NCI-H2081 (cell line): Measurements from ENCODE around the gene BRIP1.
"Not testable (repeated sequence)": the region's sequence is repeated elsewhere in the genome, so short reads cannot be mapped to it uniquely, and the experiment has no call there.

Experiments
- DNase-seq, 2 experiments: peaks; one replicate each; lab custom pipeline; 2025; lab: John Stamatoyannopoulos, UW

BRIP1 gene

DNA sequence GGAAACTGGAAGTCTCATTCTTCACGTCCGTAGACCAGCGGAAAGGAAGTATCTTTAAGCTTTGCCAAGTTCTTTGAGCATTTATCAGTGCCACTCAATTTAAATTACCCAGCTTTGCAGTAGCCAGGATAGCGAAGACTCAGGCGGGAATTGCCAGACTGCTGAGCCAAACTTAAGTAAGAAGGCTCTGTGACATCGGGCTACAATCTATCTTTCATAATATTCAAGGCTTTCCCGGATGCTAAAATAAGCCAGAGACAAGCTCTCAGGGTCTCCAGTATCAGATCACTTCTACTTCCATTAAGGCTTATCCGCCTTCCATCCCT, 436 bp upstream of the BRIP1 start:
- DNase-seq: no peak

DNA sequence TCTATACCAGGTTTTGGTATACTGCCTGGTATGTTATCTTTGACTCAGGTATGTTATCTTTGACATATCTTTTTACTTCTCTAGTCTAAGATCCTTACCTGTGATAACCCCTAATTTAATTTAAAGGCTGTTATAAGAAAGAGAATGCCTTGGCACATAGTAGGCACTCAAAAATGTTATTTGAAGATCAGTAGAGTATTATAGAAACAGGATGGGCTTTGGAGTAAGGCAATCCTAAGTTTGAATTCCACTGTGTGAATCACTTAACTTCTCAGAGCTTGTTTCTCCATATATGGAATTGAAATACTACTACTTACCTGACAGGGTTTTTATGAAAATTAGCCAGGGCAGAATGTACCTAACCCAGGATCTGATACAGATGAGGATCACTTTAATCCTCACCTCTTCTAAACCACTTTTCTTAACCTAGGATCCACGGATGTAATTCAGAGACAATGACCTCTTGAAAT, 1.2 kb downstream of the BRIP1 start:
- no peak for DNase-seq

DNA sequence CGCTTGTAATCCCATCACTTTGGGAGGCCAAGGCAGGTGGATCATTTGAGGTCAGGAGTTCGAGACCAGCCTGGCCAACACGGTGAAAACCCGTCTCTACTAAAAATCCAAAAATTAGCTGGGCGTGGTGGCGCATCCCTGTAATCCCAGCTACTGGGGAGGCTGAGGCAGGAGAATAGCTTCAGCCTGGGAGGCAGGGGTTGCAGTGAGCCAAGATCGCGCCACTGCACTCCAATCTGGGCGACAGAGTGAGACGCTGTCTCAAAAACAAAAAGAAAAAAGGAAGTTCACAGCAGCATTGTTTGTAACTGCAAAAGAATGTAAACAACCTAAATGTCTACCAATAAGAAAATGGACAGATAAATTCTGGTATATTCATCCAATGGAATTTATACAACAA, 2.9 kb downstream of the BRIP1 start:
- not testable (repeated sequence) for DNase-seq

DNA sequence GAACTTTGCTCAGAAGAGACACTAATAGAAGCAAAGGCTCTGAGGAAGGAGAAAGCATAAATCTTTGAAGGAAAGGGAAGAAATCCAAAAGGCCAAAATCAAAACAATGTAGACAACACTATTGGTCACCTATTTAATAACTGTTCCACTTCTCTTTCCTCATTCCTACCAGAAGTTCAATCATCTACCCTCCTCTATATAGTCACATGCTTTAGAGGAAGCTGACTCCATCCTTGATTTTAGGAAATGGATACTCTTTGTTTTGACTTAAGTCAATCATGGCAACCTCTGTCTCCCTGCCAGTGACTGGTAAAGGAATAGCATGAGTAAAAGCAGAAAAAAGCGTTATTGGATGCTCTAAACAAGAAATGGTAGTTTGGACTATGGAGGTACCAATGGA, 7.3 kb downstream of the BRIP1 start:
- DNase-seq: no peak

DNA sequence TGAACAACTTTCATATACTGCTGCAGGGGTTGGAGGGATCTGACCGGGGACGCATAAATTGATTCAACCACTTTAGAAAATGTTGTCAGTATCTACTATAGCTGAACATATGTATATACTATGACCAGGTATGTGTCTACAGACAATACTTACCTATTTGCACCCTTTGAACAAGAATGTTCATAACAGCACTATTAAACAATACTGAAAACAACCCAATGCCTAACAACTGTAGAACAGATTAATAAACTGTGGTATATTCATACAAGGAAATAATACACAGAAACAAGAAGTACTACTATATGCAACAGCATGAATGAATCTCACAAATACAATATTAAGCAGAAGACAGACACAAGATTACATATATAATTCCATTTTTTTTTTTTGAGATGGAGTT, 10.5 kb downstream of the BRIP1 start:
- no peak for DNase-seq

DNA sequence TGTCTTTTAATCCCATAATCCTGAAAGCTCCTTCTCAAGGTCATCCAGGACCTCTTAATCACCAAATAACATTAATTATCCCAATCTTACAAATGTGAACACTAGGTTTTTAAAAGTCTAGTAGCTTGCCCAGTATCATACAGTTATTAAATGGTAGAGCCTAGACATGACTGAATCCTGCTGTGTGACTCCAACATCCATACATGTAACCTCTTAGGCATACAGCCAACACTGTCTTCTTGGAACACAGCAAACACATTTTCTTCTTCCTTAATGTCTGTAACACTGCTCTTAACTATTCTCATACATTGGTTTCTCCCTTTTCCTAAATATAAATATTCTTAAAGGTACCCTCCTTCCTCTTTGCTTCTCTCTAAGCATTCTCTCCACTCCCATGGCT, 13.7 kb downstream of the BRIP1 start:
- DNase-seq: no peak

DNA sequence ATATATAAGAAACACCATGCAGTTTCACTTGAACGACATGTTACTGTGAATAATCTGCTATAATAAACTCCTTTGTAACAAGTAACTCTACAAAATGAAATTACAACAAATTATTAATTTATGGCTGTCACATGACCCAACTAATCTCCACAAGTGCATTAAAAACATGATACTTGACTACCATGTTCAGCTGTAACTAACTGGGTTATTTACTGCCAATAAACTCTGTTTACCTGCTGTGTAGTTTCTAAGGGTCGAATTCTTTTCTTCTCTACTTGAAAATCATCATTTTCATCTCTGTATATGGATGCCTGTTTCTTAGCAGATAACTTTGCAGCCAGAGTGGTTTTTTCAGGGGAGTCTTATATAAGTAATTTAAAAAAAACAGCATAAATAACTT, 14.4 kb downstream of the BRIP1 start:
- no peak for DNase-seq

DNA sequence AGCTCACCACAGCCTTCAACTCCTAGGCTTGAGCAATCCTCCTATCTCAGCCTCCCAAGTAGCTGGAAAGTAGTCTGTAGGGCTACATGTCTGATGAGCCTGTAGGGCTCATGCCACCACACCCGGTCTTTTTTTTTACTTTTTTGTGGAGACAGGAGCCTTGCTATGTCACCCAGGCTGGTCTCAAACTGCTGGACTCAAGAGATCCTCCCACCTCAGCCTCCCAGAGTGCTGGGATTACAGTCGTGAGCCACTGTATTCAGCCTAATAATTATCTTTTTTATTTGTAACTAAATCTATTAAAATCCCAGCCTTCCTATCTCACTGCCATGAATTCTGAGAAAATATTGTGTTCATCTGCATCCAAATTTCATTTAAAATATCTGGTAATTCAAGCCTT, 15.1 kb downstream of the BRIP1 start:
- no peak for DNase-seq

DNA sequence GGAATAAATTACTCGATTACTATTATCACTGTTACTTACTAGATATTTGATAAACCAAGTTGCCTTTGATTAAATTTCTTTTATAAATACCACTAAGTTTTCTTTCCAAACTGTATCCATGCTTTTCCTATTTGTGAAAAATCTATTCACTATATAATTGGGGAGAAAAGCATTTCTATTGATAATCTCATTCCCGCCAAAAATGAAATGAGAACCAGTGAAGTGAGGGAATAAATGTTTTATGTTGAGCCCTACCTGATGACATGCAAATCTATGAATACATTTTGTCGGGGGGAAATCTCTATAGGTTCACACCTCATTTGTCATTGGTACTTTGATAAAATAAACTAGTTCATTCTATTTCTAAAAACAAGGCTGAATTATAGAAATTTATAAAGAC, 15.7 kb downstream of the BRIP1 start:
- DNase-seq: no peak

DNA sequence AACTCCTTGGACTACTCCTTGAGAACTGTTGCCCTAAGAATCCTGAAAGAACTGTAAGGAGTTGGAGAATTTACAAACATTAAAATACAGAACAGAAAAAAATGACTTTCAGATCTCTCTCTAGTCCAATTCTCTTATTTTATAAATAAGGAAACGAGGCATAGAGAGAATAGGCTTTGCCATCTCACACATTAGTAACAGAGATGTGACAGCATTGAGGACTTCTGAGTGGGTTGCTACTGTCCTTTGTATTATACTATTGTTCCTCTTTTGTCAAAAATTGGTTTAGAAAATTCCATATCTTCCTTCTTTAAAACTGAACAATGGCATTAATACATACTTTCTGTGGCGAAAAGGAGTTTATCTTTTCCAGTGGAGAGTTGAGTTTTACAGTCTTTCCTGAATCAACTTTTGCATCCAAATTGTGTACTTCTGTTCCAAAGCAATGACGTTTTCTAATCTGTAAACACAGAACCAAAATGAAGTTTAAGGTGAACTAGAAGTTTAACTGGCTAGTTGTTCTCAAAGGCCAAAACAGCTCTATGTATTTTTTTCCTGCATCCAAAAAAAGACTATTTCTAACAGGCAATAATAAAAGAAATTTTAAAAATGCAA, 16.5 kb downstream of the BRIP1 start:
- no peak for DNase-seq

DNA sequence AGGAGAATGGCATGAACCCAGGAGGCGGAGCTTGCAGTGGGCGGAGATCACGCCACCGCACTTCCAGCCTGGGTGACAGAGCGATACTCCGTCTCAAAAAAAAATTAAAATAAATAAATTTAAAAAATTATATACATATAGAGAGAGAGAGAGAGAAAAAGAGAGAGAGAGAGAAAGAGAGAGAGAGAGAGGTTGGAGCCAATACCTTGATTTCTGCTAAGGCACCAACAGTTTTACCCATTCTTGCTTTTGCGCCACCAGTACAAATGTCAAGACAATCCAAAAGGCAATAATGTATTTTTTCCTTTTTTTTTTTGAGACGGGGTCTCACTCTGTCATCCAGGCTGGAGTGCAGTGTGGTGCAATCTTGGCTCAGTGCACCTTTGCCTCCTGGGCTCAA, 17.2 kb downstream of the BRIP1 start:
- no peak for DNase-seq

DNA sequence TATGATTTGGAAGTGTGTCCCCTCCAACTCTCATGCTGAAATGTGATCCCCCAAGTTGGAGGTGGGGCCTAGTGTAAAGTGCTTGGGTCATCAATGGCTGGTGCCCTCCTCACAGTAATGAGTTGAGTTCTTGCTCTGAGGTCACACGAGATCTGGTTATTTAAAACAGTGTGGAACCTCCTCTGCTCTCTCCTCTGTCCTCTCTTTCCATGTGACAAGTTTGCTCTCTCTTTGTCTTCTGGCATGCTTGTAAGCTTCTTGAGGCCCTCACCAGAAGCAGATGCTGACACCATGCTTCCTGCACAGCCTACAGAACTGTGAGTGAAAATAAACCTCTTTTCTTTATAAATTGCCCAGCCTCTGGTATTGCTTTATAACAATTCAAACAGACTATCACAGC, 19.9 kb downstream of the BRIP1 start:
- no peak for DNase-seq

DNA sequence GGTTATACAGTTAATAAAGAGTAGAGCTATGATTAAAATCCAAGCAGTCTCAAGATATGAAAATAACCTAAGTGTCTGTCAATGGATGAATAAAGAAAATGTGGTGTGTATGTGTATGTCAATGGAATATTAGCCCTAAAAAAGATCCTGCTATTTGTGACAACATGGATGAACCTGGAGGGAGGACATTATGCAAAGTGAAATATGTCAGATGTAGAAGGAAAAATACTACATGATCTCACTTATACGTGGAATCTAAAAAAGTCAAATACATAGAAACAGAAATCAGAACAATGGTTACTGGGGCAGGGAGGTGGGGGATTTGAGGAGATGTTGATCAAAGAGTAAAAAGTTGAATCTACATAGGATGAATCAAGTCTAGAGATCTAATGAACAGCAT, 20.4 kb downstream of the BRIP1 start:
- no peak for DNase-seq

DNA sequence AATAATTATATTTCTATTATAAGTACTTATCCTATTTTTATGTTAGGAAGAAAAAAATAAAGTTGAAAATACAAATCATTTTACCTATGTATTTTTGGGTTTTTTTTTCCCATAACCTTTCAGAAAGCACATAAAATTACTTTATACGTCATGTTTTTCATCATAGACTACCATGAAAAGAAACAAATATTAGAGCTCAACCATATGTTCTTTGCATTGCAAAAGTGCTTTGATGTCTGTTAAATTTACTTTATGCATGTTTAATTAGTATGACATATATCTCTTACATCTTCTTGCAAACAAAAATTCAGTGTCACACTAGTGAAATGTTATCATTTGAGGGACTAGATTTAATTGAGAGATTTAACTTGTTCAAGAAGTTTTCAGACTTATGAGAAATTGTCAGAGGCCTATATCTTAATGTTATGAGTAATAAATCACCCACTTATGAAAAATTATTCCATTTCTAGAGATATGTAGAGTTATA, 24.0 kb downstream of the BRIP1 start:
- no peak for DNase-seq

DNA sequence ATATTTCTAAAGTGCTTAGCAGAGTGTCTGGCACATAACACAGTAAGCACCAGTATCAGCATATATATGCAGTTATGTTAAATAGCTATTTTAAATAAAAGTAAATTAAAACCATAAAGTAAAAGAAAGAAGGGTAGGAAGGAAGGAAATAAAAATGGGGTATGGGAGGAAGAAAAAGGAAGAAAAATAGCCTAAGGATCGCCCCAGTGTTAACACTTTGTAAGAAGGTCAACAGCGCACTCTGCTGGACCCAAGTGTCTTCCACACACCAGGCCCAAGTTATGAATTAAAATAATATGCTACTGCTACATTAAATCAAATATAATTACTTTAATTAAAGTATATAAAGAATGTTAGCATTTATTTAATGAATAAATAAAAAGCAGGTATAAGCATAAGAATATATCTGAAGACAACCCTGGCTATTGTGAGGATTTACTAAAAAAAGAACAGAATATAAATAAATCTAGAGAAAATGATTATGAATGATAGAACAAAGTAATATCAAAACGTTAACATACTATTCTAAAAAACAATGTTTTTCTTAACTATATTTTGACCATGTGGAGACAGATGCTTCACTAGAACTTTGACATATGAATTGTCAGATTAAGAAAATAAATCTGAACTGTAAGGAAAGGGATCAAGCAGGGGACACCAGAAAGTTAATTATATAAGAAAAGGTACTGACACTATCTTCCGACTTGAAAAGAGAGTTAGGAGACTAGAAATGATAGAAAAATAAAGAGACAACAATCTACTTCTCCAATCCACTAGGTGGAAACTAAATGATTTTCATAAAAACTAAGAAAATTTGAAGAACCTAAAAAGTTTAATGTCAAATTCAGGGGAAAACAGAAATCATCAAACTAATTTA, 25.9 kb downstream of the BRIP1 start:
- DNase-seq: peak; percentile 59 to 76

DNA sequence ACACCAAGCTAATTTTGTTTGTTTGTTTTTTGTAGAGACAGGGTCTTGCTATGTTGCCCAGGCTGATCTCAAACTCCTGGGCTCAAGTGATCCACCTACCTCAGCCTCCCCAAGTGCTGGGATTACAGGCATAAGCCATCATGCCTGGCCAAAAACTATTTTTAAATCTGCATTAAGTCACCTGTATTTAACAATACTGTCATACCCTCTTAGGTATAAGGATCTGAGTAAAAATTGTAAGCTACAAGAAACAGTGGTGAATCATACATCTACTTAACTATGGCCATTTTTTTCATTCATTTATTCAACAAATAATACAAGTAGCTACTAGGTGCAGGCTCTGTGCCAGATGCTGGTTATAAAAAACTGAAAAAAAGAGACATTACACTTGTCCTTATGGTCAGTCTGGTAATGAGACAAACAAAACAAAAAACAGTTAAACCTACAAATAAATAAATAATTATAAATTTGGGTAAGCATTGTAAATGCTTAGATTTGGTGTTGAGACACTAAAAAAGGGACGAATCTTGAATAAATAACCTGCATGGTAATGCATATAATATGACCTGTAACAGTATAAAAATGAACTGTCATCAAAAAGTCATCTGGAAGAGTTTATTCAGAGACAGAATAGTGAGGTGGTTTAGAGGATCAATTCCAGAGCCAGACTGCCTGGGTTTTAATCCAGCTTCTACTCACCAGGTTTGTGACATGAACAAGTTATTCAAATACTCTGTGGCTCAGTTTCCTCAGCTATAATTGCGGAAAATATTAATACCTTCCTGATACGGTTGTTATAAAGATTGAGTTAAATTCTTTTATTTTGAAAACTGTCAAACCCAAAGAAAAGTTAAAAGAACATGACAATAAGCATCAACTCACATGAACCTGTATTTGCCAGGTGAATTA, 26.8 kb downstream of the BRIP1 start:
- no peak for DNase-seq

DNA sequence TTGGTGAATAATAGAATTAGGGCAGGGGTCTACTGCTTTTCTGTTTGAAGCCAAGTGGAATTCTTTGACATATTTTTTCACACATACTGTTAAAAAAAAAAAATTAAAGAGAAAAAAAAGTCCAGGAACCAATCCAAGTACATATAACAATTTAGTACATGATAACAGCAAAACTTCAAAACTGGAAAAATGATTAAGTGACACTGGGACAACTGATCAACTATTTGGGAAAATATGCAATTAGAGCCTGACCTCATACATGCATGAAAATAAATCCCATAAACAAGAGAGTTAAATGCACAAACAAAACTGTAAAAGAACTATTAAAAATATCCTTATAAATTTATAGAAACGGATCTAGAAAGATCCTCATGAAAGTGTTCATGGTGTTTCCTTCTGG, 27.7 kb downstream of the BRIP1 start:
- DNase-seq: no peak

DNA sequence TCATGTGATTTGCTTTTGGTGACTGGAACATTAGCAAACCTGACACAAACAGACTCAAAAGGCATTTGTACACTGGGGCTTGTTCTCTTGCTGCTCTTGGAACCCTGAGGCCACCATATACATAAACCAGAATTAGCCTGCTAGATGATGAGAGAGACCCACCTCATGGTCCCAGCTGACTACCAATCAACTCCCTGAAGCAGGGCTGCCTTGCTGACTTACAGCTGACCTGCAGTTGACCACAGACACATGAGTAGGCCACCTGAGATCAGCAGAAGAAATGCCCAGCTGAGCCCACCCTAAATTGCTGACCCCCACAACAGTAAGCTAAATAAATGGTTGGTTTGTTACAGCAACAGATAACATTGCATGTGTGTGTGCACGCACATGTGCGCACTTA, 28.7 kb downstream of the BRIP1 start:
- no peak for DNase-seq

DNA sequence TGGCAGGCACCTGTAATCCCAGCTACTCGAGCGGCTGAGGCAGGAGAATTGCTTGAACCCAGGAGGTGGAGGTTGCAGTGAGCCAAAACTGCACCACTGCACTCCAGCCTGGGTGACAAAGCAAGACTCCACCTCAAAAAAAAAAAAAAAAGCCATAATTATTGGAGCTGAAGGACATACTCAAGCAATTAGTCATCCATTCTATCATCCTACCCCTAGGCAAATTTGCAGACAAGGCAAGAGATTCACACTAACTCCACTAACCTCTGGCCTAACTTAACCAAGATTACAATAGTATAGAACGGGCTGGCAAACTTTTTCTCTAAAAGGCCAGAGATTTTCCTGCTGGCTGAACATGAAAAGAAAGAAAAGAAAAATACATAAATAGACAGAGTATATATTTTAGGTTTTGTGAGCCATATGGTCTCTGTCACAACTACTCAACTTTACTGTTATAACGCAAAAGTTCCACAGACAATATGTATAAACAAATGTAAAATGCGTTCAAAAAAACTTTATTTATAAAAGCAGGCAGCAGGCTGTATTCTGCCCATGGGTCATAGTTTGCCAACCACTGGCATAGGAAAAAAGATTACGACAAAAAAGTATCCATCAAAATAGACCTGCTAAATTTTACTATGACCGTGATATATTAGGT, 29.7 kb downstream of the BRIP1 start:
- no peak for DNase-seq

DNA sequence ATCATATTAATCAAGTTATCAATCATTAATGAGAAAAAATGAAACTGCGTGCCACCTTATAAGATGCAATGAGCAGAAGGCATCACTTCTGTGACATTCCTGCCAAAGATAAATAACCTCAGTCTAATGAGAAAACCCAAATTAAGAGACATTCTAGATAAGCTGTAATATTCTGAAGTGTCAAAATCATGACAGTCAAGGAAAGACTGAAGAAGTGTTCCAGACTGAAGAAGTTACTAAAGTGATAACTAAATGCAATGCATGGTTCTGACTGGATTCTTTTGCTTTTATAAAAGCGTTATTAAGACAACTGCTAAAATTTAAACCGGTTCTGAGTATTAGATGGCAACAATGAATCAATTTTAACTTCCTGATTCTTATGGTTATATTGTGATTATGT, 30.9 kb downstream of the BRIP1 start:
- no peak for DNase-seq

DNA sequence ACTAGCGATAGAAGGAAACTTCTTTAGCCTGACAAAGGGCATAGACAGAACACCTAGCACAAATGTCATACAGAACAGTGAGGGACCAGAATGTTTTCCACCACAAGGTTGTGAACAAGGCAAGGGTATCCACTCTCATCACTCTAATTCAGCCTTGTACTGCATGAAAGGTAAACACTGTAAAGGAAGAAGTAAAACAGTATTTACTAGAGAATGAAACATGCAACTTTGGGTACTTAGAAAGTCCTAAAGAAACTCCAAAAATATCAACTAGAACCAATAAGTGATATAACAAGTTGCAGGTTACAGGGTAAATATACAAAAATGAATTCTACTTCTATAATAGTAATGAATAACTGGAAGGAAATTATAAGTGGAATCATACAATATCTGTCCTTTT, 32.2 kb downstream of the BRIP1 start:
- no peak for DNase-seq

DNA sequence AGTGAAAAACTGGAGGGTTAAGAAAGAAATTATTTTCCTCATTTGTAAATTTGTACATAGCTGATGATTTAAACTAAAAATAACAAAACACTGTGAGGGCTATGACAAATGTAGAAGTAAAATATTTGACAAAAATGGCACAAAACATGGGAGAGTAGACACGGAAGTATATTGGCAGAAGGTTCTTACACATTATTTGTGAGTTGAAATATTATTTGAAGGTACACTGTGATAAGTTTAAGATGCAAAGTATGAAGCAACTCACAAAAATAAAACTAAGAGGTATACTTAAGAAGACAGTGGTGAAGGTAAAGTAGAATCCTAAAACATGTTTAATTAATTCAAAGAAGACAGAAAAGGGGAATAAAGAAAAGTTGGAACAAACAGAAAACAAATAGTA, 34.6 kb downstream of the BRIP1 start:
- no peak for DNase-seq
